Stimulated activated naive CD8-positive, alpha-beta T cell treated with anti-CD3 and anti-CD28 coated beads, Interleukin-15, Interleukin-2, amounts not matched to agents 100 U/mL and 50 U/mL, for 24 hours (primary cell): ENCODE measurements around the gene RSPO4.

Source experiments
- ATAC-seq: fragments of 150-1000 bp; cut with Tn5 transposase; one replicate; pipeline ENCODE4 v1.10.0; 2021
- DNase-seq: peaks from one replicate; pipeline ENCODE4 v3.0.0; 2021

RSPO4 gene

GRCh38 chr20:967796-968742 lies 34.0 kb downstream of the RSPO4 start:
- DNase-seq (no peak), ATAC-seq (no peak)

GRCh38 chr20:965956-966355 lies 36.2 kb downstream of the RSPO4 start:
- DNase-seq (no peak), ATAC-seq (no peak)

DNA sequence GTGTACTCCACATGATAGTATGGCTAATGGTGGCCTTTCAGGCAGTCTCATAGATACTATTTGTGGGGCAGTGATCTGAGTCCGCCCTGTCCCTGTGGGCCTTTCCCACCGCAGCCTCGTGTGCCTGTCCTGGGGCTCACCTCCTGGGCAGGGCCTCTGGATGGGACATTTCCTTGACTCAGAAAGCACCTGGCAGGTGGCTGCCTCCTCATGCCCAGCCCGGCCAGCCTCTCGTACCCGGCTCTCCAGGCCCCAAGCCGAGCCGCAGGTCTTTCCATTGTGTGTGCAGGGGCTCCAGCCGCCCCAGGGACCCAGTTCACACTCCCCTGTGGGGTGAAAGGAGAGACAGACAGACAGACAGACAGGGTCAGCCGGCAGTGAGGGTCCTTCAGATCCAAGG lies 38.3 kb downstream of the RSPO4 start:
- DNase-seq = no peak

DNA sequence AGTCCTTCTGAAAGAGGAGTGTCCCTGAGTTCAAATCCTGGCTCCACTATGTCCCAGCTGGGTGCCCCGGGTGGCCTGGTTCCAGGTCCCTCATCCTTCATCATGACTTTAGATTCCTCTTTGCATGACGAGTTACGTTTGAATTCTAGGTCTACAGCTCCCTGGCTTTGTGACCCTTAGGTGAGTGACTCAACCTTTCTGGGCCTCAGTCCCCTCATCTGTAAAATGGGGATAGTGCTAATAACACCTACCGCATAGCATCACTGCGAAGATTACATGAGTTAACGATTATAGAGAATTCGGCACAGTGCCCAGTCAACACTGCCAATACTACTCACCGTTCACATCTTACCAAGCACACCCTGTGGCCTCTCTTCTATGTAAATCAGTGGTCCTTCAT lies 39.4 kb downstream of the RSPO4 start:
- no peak for DNase-seq
- ATAC-seq = no peak

More for the DNA sequence above, 38.3 kb downstream of the RSPO4 start:
- ATAC-seq = no peak

DNA sequence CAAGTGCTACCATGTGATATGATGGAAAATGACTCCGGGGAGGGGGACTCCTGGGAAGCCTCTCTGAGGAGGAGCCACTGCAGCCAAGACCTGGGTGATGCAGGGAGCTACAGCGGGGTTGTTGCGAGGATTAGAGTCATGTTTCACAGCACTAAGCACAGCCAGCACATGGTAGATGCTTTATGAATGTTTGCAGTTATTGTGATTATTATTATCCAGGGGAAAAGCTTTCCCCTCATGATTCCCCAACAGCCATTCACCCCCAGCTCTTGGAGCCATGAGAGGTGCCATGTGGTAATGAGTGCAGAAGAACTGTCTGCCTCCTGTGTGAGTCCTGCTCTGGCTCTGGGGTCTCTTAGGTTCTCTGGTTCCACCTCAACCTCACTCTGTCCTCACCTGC lies 39.9 kb downstream of the RSPO4 start:
- ATAC-seq (no peak), DNase-seq (no peak)

DNA sequence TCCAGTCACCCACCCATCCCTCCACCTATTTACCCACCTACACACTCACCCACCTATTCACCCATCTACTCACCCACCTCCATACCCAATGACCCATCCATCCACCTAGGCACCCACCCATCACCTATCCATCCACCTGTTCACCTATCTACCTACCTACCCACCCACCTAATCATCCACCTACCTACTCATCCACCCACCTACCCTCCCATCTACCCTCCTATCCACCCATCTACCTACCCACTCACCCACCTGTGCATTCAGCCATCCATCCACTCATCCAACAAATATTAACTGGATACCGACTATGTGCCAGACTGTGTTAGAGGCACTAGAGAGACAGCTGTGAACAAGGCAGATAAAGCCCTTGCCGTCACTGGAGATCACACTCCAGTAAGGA lies 40.3 kb downstream of the RSPO4 start:
- DNase-seq = no peak
- ATAC-seq = no peak

GRCh38 chr20:959996-960615 lies 42.0 kb downstream of the RSPO4 start:
- no peak for DNase-seq
- no peak for ATAC-seq

DNA sequence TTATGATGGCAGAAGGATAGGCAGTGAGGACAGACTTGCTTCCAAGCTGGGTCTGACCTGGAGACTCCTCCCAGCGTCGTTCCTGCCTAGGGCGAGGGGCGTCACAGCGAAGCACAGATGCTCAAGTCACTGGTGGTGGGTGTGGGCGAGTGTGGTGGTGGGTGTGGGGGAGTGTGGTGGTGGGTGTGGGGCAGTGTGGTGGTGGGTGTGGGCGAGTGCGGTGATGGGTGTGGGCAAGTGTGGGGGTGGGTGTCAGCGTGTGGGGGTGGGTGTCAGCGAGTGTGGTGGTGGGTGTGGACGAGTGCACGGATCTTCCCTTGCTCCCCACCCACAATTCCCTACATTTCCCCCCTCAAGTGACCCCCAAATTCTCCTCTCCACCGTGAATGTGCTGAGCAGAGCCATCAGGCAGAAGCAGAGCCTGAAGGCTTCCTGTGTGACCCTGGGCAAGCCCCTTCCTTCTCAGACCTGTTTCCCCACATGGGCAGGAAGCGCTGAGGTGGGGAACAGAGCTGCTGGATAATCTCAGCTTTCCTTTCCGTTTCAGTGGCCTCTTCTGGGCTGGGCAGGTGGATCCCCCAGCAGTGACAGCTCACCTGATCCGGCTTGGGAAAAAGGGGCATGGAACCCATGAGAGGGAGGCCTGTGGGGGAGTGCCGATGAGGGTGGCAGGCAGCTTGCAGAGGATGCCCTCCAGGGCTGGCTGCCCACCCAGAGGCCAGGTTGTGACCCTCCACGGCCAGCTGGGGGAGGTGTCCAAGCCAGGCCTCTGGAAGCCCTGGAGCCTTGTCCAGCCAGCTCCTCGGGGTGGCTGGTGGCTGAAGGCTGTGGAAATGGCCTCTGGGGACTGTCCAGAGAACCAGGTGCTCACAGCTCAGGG lies 42.9 kb downstream of the RSPO4 start:
- no peak for DNase-seq
- no peak for ATAC-seq

GRCh38 chr20:957544-957943 lies 44.6 kb downstream of the RSPO4 start:
- ATAC-seq = no peak
- DNase-seq = no peak

- ATAC-seq (peak; percentile 81), DNase-seq (peak; percentile 78)
These were observed 45.7 kb downstream of the RSPO4 start for GRCh38 chr20:956330-956951.

DNA sequence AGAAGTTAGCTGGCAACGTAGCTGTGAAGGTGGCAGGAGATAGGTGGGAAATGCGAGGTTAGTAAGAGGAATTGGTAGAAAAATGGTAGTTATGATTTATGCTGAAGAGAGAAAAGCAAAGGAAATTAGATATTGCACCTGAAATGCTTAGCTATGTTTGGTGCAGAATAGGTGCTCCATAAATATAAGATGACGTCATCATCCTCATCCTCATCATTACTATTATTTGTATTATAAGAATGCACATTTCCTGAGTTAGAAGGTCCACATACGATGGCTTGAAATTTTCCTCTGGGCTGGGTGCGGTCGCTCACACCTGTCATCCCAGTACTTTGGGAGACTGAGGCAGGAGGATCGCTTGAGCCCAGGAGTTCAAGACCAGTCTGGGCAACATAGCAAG lies 46.5 kb downstream of the RSPO4 start:
- no peak for ATAC-seq
- no peak for DNase-seq

DNA sequence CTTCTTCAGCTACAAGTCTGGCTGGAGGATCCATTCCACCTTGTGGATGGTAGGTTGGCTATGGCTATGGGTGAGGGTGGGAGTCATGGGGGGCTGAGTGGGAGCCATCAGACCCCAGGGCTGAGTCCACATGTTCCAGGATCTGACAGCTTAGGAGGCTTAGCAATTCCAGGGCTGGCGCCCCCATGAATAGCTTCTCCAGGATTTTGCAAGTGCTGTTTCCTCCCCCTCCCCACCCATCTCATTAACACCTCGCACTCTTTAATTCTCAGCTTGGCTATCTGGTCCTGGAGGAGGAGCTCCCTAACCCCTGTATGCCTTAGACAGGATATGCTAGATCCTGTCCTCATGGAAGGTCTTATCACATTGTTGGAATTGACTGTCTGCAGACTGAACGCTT lies 47.0 kb downstream of the RSPO4 start:
- ATAC-seq (no peak), DNase-seq (no peak)

- ATAC-seq = no peak
- peak; percentile 9 for DNase-seq
These were observed 48.4 kb downstream of the RSPO4 start for GRCh38 chr20:953742-954141.

DNA sequence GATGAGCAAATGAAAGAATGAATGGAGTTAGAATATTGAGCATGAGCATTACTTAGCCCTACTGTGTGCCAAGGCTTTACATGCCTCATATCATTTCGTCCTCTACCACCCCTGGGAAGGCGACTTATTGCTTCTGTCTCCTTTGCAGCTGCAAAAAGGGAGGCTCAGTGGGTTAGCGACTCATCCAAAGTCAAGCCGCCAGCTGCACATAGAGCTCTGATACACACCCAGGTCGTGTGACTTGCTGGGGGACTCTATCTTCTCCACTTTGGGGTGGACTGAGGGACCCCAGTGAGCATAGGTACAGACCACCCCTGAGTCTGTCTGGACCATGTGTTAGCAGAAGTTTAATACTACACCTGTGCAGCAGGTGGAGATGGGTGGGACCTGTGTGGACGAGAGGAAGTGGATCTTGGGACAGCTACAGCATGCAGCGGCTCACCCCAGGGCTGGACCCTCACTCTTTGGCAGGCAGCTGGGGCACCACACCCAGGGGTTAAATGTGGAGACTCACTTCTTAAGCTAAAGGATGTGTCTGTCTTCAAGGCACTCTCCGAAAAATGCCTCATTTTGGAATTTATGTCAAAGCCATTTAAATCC lies 49.8 kb downstream of the RSPO4 start:
- ATAC-seq (no peak), DNase-seq (no peak)

DNA sequence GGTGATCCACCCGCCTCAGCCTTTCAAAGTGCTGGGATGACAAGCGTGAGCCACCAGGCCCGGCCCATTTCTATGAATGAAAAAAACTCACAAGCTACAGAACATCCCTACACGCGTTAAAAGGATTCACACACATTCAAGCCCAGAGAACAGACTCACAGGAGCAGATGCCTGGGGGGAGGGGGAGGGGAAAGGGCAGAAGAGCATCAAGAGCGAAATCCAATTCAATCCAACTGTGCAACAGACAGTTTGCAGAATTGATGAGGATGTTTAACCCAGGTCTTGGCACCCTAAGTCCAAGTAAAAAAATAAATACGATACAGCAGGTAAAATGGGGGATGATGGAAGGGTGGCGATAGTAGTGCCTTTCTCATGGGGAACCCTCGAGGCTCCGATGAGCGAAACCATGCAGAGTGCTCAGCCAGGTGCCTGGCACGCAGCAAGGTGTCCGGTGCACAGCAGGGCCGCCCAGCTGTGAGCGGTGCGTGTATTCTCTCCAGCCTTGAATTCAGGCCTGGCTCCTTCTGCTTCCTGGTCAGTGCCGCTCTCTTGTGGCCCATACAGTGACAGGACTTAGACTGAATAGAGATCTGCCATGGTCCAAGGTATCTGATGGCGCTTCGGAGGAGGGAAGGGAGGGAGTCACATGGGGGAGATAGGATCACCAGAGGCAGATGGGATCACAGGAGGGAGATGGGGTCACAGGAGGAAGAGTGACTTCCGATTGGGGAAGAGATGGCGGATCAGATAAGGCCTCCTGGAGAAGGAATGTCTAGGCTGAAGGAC lies 50.5 kb downstream of the RSPO4 start:
- DNase-seq (no peak), ATAC-seq (no peak)

GRCh38 chr20:949717-950116 lies 52.4 kb downstream of the RSPO4 start:
- ATAC-seq = no peak
- no peak for DNase-seq

GRCh38 chr20:946826-947225 lies 55.3 kb downstream of the RSPO4 start:
- ATAC-seq (no peak), DNase-seq (no peak)

DNA sequence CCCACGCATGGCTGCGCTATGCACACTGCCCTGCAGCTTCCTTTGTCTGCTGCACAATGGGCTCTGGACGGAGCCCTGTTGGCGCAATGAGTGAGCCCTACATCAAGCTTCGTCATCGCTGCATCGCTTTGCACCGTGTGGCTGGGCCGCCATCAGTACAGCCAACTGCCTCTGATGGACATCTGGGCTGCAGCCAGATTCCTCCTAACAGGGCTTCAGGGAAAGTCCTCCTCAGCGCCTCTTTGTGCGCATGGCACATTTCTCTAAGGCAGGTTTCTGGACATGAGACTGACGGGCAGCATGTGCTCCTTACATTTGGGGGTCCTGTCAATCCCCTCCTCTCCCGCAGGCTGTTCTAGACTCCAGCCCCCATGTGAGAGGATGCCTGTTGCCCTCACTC lies 56.3 kb downstream of the RSPO4 start:
- DNase-seq = no peak
- ATAC-seq = no peak

DNA sequence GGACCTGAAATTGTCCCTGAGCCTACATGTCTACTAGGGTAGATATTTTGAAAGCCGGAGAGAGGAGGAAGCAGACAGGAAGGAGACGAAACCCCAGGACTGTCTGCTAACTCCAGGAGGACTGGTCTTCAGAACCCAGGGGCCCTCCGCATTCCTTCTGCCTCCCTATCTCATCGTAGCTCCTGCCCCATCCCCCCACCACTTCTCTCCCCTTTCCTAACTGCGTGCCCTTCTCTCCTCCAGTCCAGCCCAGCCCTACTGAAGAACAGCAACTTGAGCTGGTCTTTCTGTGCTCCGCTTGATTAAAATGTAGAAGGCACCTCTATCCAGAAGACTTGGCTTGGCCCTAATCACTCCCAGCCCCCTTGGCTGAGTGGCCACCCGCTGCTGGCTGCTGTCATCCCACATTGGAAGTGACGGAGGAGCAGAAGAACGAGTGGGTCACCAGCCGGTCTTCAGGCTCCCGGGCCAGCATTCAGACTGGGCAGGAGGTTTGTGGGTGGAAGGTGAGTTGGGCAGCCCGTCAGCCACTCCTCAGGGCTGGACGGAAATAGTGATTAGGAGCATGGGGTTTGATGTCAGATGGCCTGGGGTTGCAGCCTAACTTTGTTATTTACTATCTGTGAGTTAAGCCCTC lies 57.2 kb downstream of the RSPO4 start:
- DNase-seq = no peak
- no peak for ATAC-seq

- no peak for ATAC-seq
- DNase-seq = no peak
These were observed 58.0 kb downstream of the RSPO4 start for GRCh38 chr20:944148-944547.

GRCh38 chr20:942611-943010 lies 59.5 kb downstream of the RSPO4 start:
- DNase-seq (no peak), ATAC-seq (no peak)
